Esophagus squamous epithelium (tissue), 4 donors: Measurements from ENCODE around the gene SPNS2.

ENCODE experiments used
- CTCF ChIP-seq, 6 experiments: fragments of 450-650 bp in 4 of 6; fragments of 200-600 bp in 2 of 6; sonication (generic) in 2 of 6; IDR thresholded peaks; one replicate each; pipeline ENCODE4 v1.5.1; 2016 to 2019; ENCODE audit warnings: antibody characterized with exemption in 6 of 6, mild to moderate bottlenecking in 4 of 6, moderate library complexity in 4 of 6
- POLR2A ChIP-seq, 4 donors: fragments of 450-650 bp; IDR thresholded peaks; one replicate each; pipeline ENCODE4 v1.6.1; 2017; ENCODE audit warnings: antibody characterized with exemption in 4 of 4, mild to moderate bottlenecking in 4 of 4, moderate library complexity in 3 of 4

DNA sequence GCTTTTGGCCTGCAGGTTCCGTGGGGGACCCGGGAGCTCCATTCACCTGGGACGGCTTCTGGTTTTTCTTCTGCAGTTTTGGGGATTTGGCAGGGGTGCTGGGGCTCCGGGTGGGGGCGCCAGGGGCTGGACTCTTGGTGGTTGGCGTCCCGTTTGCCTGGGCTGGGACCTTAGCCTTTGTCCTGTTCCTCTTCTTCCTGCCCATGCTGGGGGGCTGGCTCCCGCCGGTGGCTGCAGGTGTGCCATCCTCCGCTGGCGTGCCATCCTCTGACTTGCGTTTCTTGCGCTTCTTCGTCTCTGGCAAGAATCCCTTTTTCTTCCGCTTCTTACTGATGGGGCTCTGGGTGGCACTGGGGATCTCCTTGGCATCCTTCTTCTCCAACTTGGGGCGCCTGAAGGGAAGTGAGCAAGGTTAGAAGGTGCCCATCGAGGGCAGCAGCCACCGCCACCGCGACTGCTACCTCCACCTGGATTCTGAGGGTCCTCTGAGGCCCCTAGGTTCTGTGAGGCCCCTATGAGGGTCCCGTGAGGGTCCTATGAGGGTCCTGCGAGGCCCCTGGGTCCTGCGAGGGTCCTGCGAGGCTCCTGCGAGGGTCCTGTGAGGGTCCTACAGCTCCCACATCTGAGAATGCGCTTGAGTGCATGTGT lies 41.0 kb downstream of the SPNS2 start:
- TF ChIP-seq CTCF (IDR thresholded peaks at IDR 0.05): no peak
- TF ChIP-seq POLR2A (IDR thresholded peaks at IDR 0.05): no peak
